Inferior parietal cortex (tissue), 1 donor: Measurements from ENCODE around the gene SINHCAF.

Experiments
- DNase-seq: peaks from one replicate; pipeline ENCODE4 v3.0.0-alpha.2; 2016; ENCODE audit errors: extremely low spot score

The SINHCAF gene

GRCh38 chr12:31233061-31233730 is 92.8 kb downstream of the SINHCAF start:
- DNase-seq = no peak

- no peak for DNase-seq
Measured at GRCh38 chr12:31232361-31232965, 93.5 kb downstream of the SINHCAF start.

GRCh38 chr12:31231611-31232360 is 94.2 kb downstream of the SINHCAF start:
- no peak for DNase-seq
